ENCODE results near the gene SALL1. TPM values are rescaled to one million over a fixed set of nuclear protein-coding genes. Genes with fewer than 3 reads are reported as not detected.

Gene SALL1
- total and polyA plus RNA-seq, 2 of the 4 experiments (the other 2 are of a cell fraction): 0.90 to 5.2 TPM

DNA sequence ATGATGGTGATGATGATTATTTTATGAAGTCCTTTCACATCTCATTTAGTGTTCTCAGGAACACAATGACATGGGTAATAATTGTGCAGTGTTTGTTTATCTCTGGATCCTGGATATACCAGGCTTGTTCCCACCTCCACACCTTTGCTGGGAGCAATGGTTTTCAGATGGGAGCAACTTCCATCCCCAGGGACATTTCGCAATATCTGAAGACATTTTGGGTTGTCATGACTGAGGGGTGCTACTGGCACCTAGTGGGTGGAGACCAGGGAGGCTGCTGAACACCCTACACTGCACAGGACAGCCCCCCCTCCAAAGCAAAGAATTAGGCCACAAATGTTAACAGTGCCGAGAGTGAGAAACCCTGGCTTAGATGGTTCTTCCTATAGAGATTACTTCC lies 13.5 kb upstream of the SALL1 start:
- Histone ChIP-seq H4K8ac (ENCODE audit: low read depth in 2 of 2, low read length in 2 of 2) (peak overlapping the region; percentile 1 to 84; a peak in 3 of 4 replicates), H2BK120ac (ENCODE audit: low read depth, low read length) (peak overlapping the region; percentile 67), H3K9me1 (ENCODE audit: insufficient read depth, low read length) (peaks cover 22% of the 10 kb centered on the region; the same call in 1 of the 2 replicates), H2AFZ (replicated peaks; ENCODE audit: low read length, poor library complexity) (peak overlapping the region; percentile 74), H3K23ac (ENCODE audit: low read depth, low read length) (no peak overlapping the region), H3K14ac (replicated peaks; ENCODE audit: low read depth, low read length) (peak overlapping the region; percentile 29), H3K9me3 (ENCODE audit: control insufficient read depth, insufficient read depth, low read length) (no peaks in the 10 kb centered on the region), H3K4me2 (ENCODE audit: low read depth, low read length) (no peak overlapping the region; the same call in 1 of the 2 replicates), H3K36me3 (ENCODE audit: control insufficient read depth, insufficient read depth, low read length) (no peaks in the 10 kb centered on the region), H2BK15ac (ENCODE audit: low read depth, low read length) (peak overlapping the region; percentile 17; the same call in 1 of the 3 replicates), H4K5ac (ENCODE audit: low read depth, low read length) (peak overlapping the region; percentile 25; the same call in 1 of the 2 replicates), H3K27ac (ENCODE audit: insufficient read depth, low read length) (no peak overlapping the region), H4K91ac (ENCODE audit: insufficient read depth, low read depth, low read length) (peak overlapping the region; percentile 59), H3K4me1 (ENCODE audit: control insufficient read depth, insufficient read depth, low read length) (peaks cover 11% of the 10 kb centered on the region), H3K27me3 (ENCODE audit: control insufficient read depth, insufficient read depth, low read length) (no peaks in the 10 kb centered on the region), H4K20me1 (ENCODE audit: insufficient read depth, low read length) (no peaks in the 10 kb centered on the region), H2BK20ac (ENCODE audit: low read depth, low read length) (peak overlapping the region; percentile 69), H2AK5ac (ENCODE audit: low read depth, low read length) (peak overlapping the region; percentile 32; the same call in 1 of the 2 replicates), H3K79me1 (ENCODE audit: low read depth in 1 of 2, low read length in 2 of 2) (peaks cover 11 to 39% of the 10 kb centered on the region in 2 experiments), H3K18ac (ENCODE audit: low read depth, low read length) (peak overlapping the region; percentile 10; the same call in 1 of the 2 replicates), H3K4me3 (ENCODE audit: insufficient read depth, low read depth, low read length) (no peak overlapping the region), H3K9ac (ENCODE audit: low read depth, low read length) (no peak overlapping the region), H3K56ac (ENCODE audit: extremely low read depth, insufficient read depth, low read length) (peak overlapping the region; percentile 48; the same call in 1 of the 2 replicates), H2BK5ac (ENCODE audit: low read depth, low read length, poor library complexity, severe bottlenecking) (peak overlapping the region; percentile 62), H2AK9ac (replicated peaks; ENCODE audit: low read depth, low read length, poor library complexity) (no peak overlapping the region), H3K4ac (ENCODE audit: low read depth, low read length) (peak overlapping the region; percentile 69)
- no TSS peak for BruUV-seq (replicated peaks)
- dilution Hi-C loops (cut with HindIII; ENCODE audit: low sequenced_read_pairs, unreplicated experiment): no loop called here
- CTCF ChIA-PET: no interaction called here
- DNase-seq (no peak), ATAC-seq (ENCODE audit: low read depth) (no peak)
- no CpG with 5 or more reads among the region's 2 CpGs for WGBS, 2 experiments (ENCODE audit: extremely low coverage in 2 of 2, insufficient read length in 1 of 2)
- POLR2A ChIA-PET (ENCODE audit: unreplicated experiment): no interaction called here
- TF ChIP-seq CEBPB (IDR thresholded peaks at IDR 0.05; ENCODE audit: low read depth, low read length) (peak; percentile 92), NFE2L2 (IDR thresholded peaks at IDR 0.05; ENCODE audit: low read depth, low read length) (no peak)
- intact Hi-C loops (cut with micrococcal nuclease): no loop called here
- in situ Hi-C loops (cut with MboI; ENCODE audit: low sequenced_read_pairs): no loop called here
